H9 (cell line): ENCODE results near the gene ACTN4. TPM values are rescaled to one million over a fixed set of nuclear protein-coding genes. Genes with fewer than 3 reads are reported as not detected.

Experiments used
- DNase-seq: peaks from one replicate; pipeline ENCODE4 v3.0.0-alpha.2; 2017
- H2AFZ ChIP-seq: one replicate; pipeline ENCODE4 v1.6.1; 2013; ENCODE audit warnings: mild to moderate bottlenecking, low read length, control low read depth, moderate library complexity
- H2AK5ac ChIP-seq: 2 replicates; pipeline ENCODE4 v1.6.1; 2013; ENCODE audit warnings: low read length, control low read depth, mixed read lengths; ENCODE audit not compliant: insufficient read length
- H2BK120ac ChIP-seq: one replicate; pipeline ENCODE4 v1.6.1; 2013; ENCODE audit warnings: low read depth, mild to moderate bottlenecking, low read length, control low read depth, inconsistent platforms; ENCODE audit not compliant: poor library complexity, severe bottlenecking
- H2BK12ac ChIP-seq: 2 replicates; pipeline ENCODE4 v1.6.1; 2013; ENCODE audit warnings: low read length, control low read depth, mixed read lengths, low read depth; ENCODE audit not compliant: insufficient read length
- H2BK15ac ChIP-seq: 2 replicates; pipeline ENCODE4 v1.6.1; 2013; ENCODE audit warnings: low read depth, low read length, control low read depth
- H2BK20ac ChIP-seq: one replicate; pipeline ENCODE4 v1.6.1; 2013; ENCODE audit warnings: low read depth, mild to moderate bottlenecking, low read length, control low read depth, inconsistent platforms; ENCODE audit not compliant: poor library complexity, severe bottlenecking
- H2BK5ac ChIP-seq: 2 replicates; pipeline ENCODE4 v1.6.1; 2013; ENCODE audit warnings: low read length, control low read depth, mixed read lengths; ENCODE audit not compliant: insufficient read length
- H3K14ac ChIP-seq: 2 replicates; pipeline ENCODE4 v1.6.1; 2013; ENCODE audit warnings: low read length, control low read depth; ENCODE audit not compliant: insufficient read depth
- H3K18ac ChIP-seq: 2 replicates; pipeline ENCODE4 v1.6.1; 2013; ENCODE audit warnings: low read depth, mild to moderate bottlenecking, mixed read lengths, low read length, control low read depth; ENCODE audit not compliant: insufficient read length
- H3K23ac ChIP-seq: 2 replicates; pipeline ENCODE4 v1.6.1; 2013; ENCODE audit warnings: low read length, control low read depth, mixed read lengths, low read depth; ENCODE audit not compliant: insufficient read length
- H3K23me2 ChIP-seq: 2 replicates; pipeline ENCODE4 v1.6.1; 2013; ENCODE audit warnings: low read depth, mild to moderate bottlenecking, mixed read lengths, low read length, control low read depth; ENCODE audit not compliant: insufficient read length, poor library complexity, severe bottlenecking
- H3K27ac ChIP-seq: 2 replicates; pipeline ENCODE4 v1.5.1; 2013; ENCODE audit warnings: low read length, control low read depth, mixed read lengths, low read depth; ENCODE audit not compliant: insufficient read length
- H3K27me3 ChIP-seq: 2 replicates; pipeline ENCODE4 v1.6.1; 2013; ENCODE audit warnings: low read length, control low read depth, inconsistent platforms; ENCODE audit not compliant: insufficient read depth
- H3K4ac ChIP-seq: 2 replicates; pipeline ENCODE4 v1.6.1; 2013; ENCODE audit warnings: low read depth, mild to moderate bottlenecking, control low read depth, inconsistent platforms, low read length, moderate library complexity
- H3K4me1 ChIP-seq: 2 replicates; pipeline ENCODE4 v1.6.1; 2013; ENCODE audit warnings: low read length, control low read depth, inconsistent platforms; ENCODE audit not compliant: insufficient read depth
- H3K4me2 ChIP-seq: 2 replicates; pipeline ENCODE4 v1.6.1; 2013; ENCODE audit warnings: low read length, control low read depth, mixed read lengths; ENCODE audit not compliant: insufficient read length, insufficient read depth
- H3K56ac ChIP-seq: 2 replicates; pipeline ENCODE4 v1.6.1; 2013; ENCODE audit warnings: low read depth, mild to moderate bottlenecking, mixed read lengths, low read length, control low read depth; ENCODE audit not compliant: insufficient read length
- H3K79me1 ChIP-seq: 2 replicates; pipeline ENCODE4 v1.6.1; 2013; ENCODE audit warnings: low read depth, mild to moderate bottlenecking, moderate library complexity, low read length, control low read depth, inconsistent platforms; ENCODE audit not compliant: insufficient read depth, poor library complexity, severe bottlenecking
- H3K79me2 ChIP-seq: 2 replicates; pipeline ENCODE4 v1.6.1; 2013; ENCODE audit warnings: low read length, control low read depth, inconsistent platforms; ENCODE audit not compliant: insufficient read depth
- H3K9ac ChIP-seq: 2 replicates; pipeline ENCODE4 v1.6.1; 2013; ENCODE audit warnings: low read length, control low read depth, mixed read lengths; ENCODE audit not compliant: insufficient read length; ENCODE audit errors: extremely low read depth
- H3K9me3 ChIP-seq: one replicate; pipeline ENCODE4 v1.6.1; 2013; ENCODE audit warnings: low read depth, low read length, inconsistent platforms; ENCODE audit not compliant: control insufficient read depth
- H3T11ph ChIP-seq: one replicate; pipeline ENCODE4 v1.6.1; 2013; ENCODE audit warnings: mild to moderate bottlenecking, low read length, control low read depth, inconsistent platforms
- H4K20me1 ChIP-seq: one replicate; pipeline ENCODE4 v1.6.1; 2013; ENCODE audit not compliant: control insufficient read depth, insufficient read length, insufficient read depth
- H4K5ac ChIP-seq: 2 replicates; pipeline ENCODE4 v1.6.1; 2013; ENCODE audit warnings: low read depth, mild to moderate bottlenecking, mixed read lengths, low read length, control low read depth; ENCODE audit not compliant: insufficient read length
- H4K8ac ChIP-seq: replicated peaks from 2 replicates; pipeline ENCODE4 v1.6.1; 2013; ENCODE audit warnings: low read length, control low read depth, mixed read lengths, low read depth; ENCODE audit not compliant: insufficient read length
- H4K91ac ChIP-seq: 2 replicates; pipeline ENCODE4 v1.6.1; 2013; ENCODE audit warnings: low read depth, mild to moderate bottlenecking, moderate library complexity, mixed read lengths, low read length, control low read depth; ENCODE audit not compliant: insufficient read length
- H3K27ac Mint-ChIP-seq, 3 experiments: 2 replicates in 2 of 3; 3 replicates in 1 of 3; pipeline ENCODE4 v1.8.0; 2020 to 2021; ENCODE audit warnings: mixed read lengths in 3 of 3, mild to moderate bottlenecking in 1 of 3, moderate library complexity in 1 of 3
- H3K27me3 Mint-ChIP-seq: 2 replicates; pipeline ENCODE4 v1.8.0; 2021; ENCODE audit warnings: low read depth, mild to moderate bottlenecking, moderate library complexity, mixed read lengths
- H3K36me3 Mint-ChIP-seq, 3 experiments: 2 replicates in 2 of 3; 3 replicates in 1 of 3; pipeline ENCODE4 v1.8.0; 2020 to 2021; ENCODE audit warnings: low read depth in 3 of 3, mixed read lengths in 3 of 3; ENCODE audit not compliant: insufficient read depth in 1 of 3
- H3K4me1 Mint-ChIP-seq, 2 experiments: 2 replicates each; pipeline ENCODE4 v1.8.0; 2020; ENCODE audit warnings: mixed read lengths in 2 of 2
- H3K4me3 Mint-ChIP-seq, 2 experiments: 2 replicates in 1 of 2; 3 replicates in 1 of 2; pipeline ENCODE4 v1.8.0; 2020 to 2021; ENCODE audit warnings: mild to moderate bottlenecking in 2 of 2, mixed read lengths in 2 of 2, moderate library complexity in 1 of 2
- H3K9me3 Mint-ChIP-seq, 2 experiments: 2 replicates in 1 of 2; 3 replicates in 1 of 2; pipeline ENCODE4 v1.8.0; 2020; ENCODE audit warnings: mild to moderate bottlenecking in 2 of 2, mixed read lengths in 2 of 2, moderate library complexity in 1 of 2
- CTCF ChIP-seq: fragments of 200-600 bp; sonication (generic); conservative IDR thresholded peaks from 3 replicates; pipeline ENCODE4 v1.8.0; 2021; ENCODE audit warnings: antibody characterized with exemption, mild to moderate bottlenecking
- WGBS: extraction: QIAGEN DNeasy Blood & Tissue Kit; methylation state at CpG from one replicate; pipeline ENCODE4 v1.1.7; 2013; ENCODE audit warnings: missing lambda C conversion rate, low lambda C conversion rate, mixed read lengths; ENCODE audit not compliant: insufficient read length; ENCODE audit errors: extremely low coverage; 5-methylcytosine and 5-hydroxymethylcytosine counted together
- total RNA-seq: library from RNA; stranded (reverse); gene quantifications from 2 replicates; pipeline ENCODE4 v1.2.1, GENCODE V29; 2021

ACTN4 gene
- total RNA-seq, 1 experiment from 2014 or later: 369 TPM

GRCh38 chr19:38703509-38703908, 56.1 kb downstream of the ACTN4 start:
- H3K9me3 Mint-ChIP-seq: no peaks in the 10 kb centered on the region; a peak in 1 of 5 replicates
- Histone ChIP-seq H3K4ac (no peak overlapping the region), H2BK5ac (no peak overlapping the region), H4K20me1 (no peaks in the 10 kb centered on the region), H3K4me1 (no peaks in the 10 kb centered on the region), H3K79me2 (no peaks in the 10 kb centered on the region; the same call in 1 of the 2 replicates), H3K4me2 (no peak overlapping the region), H3K23me2 (no peaks in the 10 kb centered on the region), H2BK120ac (no peak overlapping the region), H4K5ac (no peak overlapping the region), H3K9ac (no peak overlapping the region), H4K91ac (no peak overlapping the region), H3T11ph (no peak overlapping the region), H3K18ac (no peak overlapping the region), H3K14ac (no peak overlapping the region), H2BK12ac (no peak overlapping the region), H3K23ac (no peak overlapping the region), H3K27me3 (no peaks in the 10 kb centered on the region), H3K9me3 (no peaks in the 10 kb centered on the region), H2BK15ac (no peak overlapping the region), H3K56ac (no peak overlapping the region), H3K27ac (no peak overlapping the region), H2BK20ac (no peak overlapping the region), H3K79me1 (no peaks in the 10 kb centered on the region), H2AFZ (no peak overlapping the region), H2AK5ac (no peak overlapping the region), H4K8ac (no peak overlapping the region)
- TF ChIP-seq CTCF: no peak
- no CpG with 5 or more reads among the region's 14 CpGs for WGBS
- peak overlapping the region in 2 of 3 experiments; percentile 20 to 27; a peak in 1 of 7 replicates for H3K27ac Mint-ChIP-seq
- no peak for DNase-seq
- H3K27me3 Mint-ChIP-seq: no peaks in the 10 kb centered on the region
- H3K4me3 Mint-ChIP-seq: no peak overlapping the region; a peak in 1 of 5 replicates
- H3K36me3 Mint-ChIP-seq: peaks cover 34 to 79% (median 67%) of the 10 kb centered on the region in 3 experiments
- peaks cover 6% of the 10 kb centered on the region in 2 experiments for H3K4me1 Mint-ChIP-seq
